ENCODE results near the gene DLGAP1.

Gene DLGAP1

DNA sequence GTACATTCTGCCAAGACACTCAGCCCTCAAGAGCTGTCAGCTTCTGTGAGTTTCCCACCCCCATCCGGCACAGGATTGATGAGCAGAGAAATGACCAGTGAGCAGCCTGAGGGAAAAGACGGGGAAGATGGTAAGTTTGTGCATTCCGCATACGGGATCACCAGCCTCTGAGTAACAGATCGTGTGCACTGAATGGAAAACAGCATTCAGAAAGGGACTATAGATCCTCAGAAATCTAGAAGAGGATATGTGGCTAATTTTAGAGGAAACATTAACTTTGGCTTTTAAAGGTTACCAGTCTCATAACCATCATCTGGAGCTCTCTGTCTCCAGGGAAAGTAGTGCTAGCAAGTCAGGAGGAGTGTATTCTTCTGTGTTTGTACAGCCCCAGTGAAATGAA, 679.1 kb downstream of the DLGAP1 start:
- peaks cover 7% of the 10 kb centered on the region for H3K27me3 ChIP-seq
- H3K9me3 ChIP-seq: no peaks in the 10 kb centered on the region
- no peak for TF ChIP-seq CTCF (IDR thresholded peaks at IDR 0.05)
- peaks cover 0 to 7% of the 10 kb centered on the region in 2 experiments for H3K4me1 ChIP-seq (ENCODE audit: control insufficient read depth in 1 of 2, insufficient read depth in 1 of 2, low read depth in 1 of 2, low read length in 1 of 2)
- no peak overlapping the region for H3K27ac ChIP-seq
- H3K4me3 ChIP-seq (ENCODE audit: low read depth in 1 of 2, low read length in 1 of 2): no peak overlapping the region
- H3K36me3 ChIP-seq: no peaks in the 10 kb centered on the region

GRCh38 chr18:3773303-3773702, 681.8 kb downstream of the DLGAP1 start:
- H3K36me3 ChIP-seq: no peaks in the 10 kb centered on the region
- H3K27ac ChIP-seq: no peak overlapping the region
- TF ChIP-seq CTCF (IDR thresholded peaks at IDR 0.05): no peak

DNA sequence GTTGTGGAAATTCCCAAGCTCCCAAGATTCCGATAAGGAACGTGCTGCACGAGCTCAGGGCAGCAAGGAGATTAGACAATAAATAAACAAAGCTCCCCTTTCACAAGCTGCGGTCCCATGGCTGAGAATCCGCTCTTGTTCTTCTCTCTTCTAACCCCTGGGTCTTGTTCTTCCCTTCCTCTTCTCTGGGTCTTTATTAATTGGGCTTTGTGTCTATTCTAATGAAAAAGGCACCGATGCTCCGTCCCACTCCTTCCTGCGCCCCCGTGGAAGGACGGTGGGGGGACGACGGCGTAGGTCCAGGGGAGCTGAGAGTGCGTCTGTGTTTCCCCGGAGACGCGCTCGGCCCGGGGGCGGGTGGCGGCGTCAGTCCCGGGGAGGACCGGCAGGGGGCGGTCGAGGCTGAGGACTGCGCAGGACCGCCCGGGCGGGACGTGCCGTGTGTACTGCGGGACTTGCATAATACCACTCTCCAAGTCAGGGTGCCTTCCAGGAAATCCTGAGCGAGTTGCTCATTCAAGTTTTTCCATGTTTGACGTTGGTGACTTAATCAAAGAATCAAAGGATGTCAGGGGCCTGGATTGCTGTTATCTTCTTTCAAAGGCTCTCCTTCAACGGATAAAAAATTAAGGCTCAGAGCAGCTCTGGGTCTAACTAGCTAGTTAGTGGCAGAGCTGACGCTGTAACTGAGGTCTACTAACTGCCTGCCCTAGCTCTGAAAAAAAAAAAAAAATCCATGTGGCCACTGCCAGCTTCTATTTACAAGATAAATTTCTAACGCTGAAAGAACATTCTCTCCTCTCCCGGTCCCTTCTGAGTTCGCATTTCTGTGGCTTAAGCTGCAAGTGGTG, 683.8 kb downstream of the DLGAP1 start:
- Histone ChIP-seq H3K9me3 (no peaks in the 10 kb centered on the region), H3K4me1 (ENCODE audit: control insufficient read depth in 1 of 2, insufficient read depth in 1 of 2, low read depth in 1 of 2, low read length in 1 of 2) (peaks cover 0 to 8% of the 10 kb centered on the region in 2 experiments), H3K4me3 (ENCODE audit: low read depth in 1 of 2, low read length in 1 of 2) (no peak overlapping the region), H3K27ac (no peak overlapping the region), H3K36me3 (no peaks in the 10 kb centered on the region), H3K27me3 (peaks cover 28% of the 10 kb centered on the region)
- TF ChIP-seq CTCF (IDR thresholded peaks at IDR 0.05): peak; percentile 84

More at GRCh38 chr18:3773303-3773702, 681.8 kb downstream of the DLGAP1 start:
- peaks cover 28% of the 10 kb centered on the region for H3K27me3 ChIP-seq
- no peaks in the 10 kb centered on the region for H3K9me3 ChIP-seq
- H3K4me1 ChIP-seq (ENCODE audit: control insufficient read depth in 1 of 2, insufficient read depth in 1 of 2, low read depth in 1 of 2, low read length in 1 of 2): peaks cover 0 to 8% of the 10 kb centered on the region in 2 experiments
- H3K4me3 ChIP-seq (ENCODE audit: low read depth in 1 of 2, low read length in 1 of 2): no peak overlapping the region

DNA sequence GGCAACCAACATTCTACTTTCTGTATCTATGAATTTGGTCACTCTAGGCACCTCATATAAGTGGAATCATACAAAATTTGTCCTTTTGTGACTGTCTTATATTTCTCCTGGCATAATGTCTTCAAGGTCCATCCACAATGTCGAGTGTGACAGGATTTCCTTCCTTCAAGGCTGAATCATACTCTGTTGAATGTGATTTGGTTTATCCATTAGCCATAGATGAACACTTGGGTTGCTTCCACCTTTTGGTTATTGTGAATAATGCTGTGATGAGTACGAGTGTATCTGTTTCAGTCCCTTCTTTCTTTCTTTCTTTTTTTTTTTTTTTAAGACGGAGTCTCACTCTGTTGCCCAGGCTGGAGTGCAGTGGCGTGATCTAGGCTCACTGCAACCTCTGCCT, 693.8 kb downstream of the DLGAP1 start:
- no peaks in the 10 kb centered on the region for H3K4me1 ChIP-seq (ENCODE audit: control insufficient read depth in 1 of 2, insufficient read depth in 1 of 2, low read depth in 1 of 2, low read length in 1 of 2)
- TF ChIP-seq CTCF (IDR thresholded peaks at IDR 0.05): no peak
- H3K9me3 ChIP-seq: no peaks in the 10 kb centered on the region

DNA sequence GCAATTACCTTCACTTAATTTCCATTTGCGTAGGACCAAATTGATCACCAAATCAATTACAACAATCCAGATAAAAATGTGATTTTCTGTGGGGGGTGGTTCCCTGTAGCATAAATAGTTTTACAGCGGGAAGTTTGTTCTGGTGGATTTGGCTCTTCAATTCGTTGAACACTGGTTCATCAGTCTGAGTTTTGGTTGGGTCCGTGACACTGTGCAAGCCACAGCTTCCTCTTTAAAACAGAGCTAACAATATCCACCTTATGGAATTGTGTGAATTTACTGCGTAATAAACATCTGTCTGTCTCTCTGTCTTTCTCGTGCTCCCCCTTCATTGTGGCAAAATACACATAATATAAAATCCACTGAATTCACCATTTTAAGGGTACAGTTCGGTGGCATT, 694.4 kb downstream of the DLGAP1 start:
- no peaks in the 10 kb centered on the region for H3K9me3 ChIP-seq

More for the DNA sequence above, 693.8 kb downstream of the DLGAP1 start:
- no peak overlapping the region for H3K27ac ChIP-seq
- no peaks in the 10 kb centered on the region for H3K36me3 ChIP-seq
- no peak overlapping the region for H3K4me3 ChIP-seq (ENCODE audit: low read depth in 1 of 2, low read length in 1 of 2)
- H3K27me3 ChIP-seq: no peaks in the 10 kb centered on the region

More for the DNA sequence above, 694.4 kb downstream of the DLGAP1 start:
- no peaks in the 10 kb centered on the region for H3K36me3 ChIP-seq
- no peaks in the 10 kb centered on the region for H3K27me3 ChIP-seq
- H3K27ac ChIP-seq: no peak overlapping the region
- no peak overlapping the region for H3K4me3 ChIP-seq (ENCODE audit: low read depth in 1 of 2, low read length in 1 of 2)
- TF ChIP-seq CTCF (IDR thresholded peaks at IDR 0.05): no peak
- no peaks in the 10 kb centered on the region for H3K4me1 ChIP-seq (ENCODE audit: control insufficient read depth in 1 of 2, insufficient read depth in 1 of 2, low read depth in 1 of 2, low read length in 1 of 2)

All from neutrophil (primary cell).